Ascending aorta (tissue), 2 donors: Measurements from ENCODE around the gene SUSD6. TPM values are rescaled to one million over a fixed set of nuclear protein-coding genes. Genes with fewer than 3 reads are reported as not detected.

Source experiments
- DNase-seq, 2 donors: peaks; one replicate each; pipeline ENCODE4 v3.0.0-alpha.2; 2019; ENCODE audit warnings: low spot score in 2 of 2
- H3K27ac ChIP-seq, 2 donors: fragments of 200-600 bp; sonication (generic); one replicate each; pipeline ENCODE4 v1.5.1; 2016 to 2017; ENCODE audit warnings: mild to moderate bottlenecking in 1 of 2
- H3K27me3 ChIP-seq: fragments of 200-600 bp; sonication (generic); one replicate; pipeline ENCODE4 v1.5.1; 2017
- H3K36me3 ChIP-seq, 2 donors: fragments of 200-600 bp; sonication (generic); one replicate each; pipeline ENCODE4 v1.5.1; 2016
- H3K4me1 ChIP-seq, 2 donors: fragments of 200-600 bp; sonication (generic); one replicate each; pipeline ENCODE4 v1.5.1; 2016 to 2017; ENCODE audit warnings: mild to moderate bottlenecking in 1 of 2
- H3K4me3 ChIP-seq, 2 donors: fragments of 200-600 bp; sonication (generic); one replicate each; pipeline ENCODE4 v1.5.1; 2016 to 2017; ENCODE audit warnings: mild to moderate bottlenecking in 1 of 2
- H3K9me3 ChIP-seq, 2 donors: fragments of 200-600 bp; sonication (generic); one replicate each; pipeline ENCODE4 v1.5.1; 2016
- intact Hi-C: fragments of 100-400 bp; cut with DNase I; formaldehyde crosslinking; loops from one replicate; pipeline ENCODE4 v1.15.1; 2023
- total RNA-seq: library from RNA; depleted of rRNA; stranded (reverse); fragments of >200 nt; gene quantifications from one replicate; pipeline ENCODE4 v1.1.0, GENCODE V29; 2016
- TF ChIP-seq, protein P1 (sequence below), 3 experiments: fragments of 200-600 bp in 2 of 3; fragments of 450-650 bp in 1 of 3; sonication (generic) in 2 of 3; IDR thresholded peaks; one replicate each; pipeline ENCODE4 v1.5.1; 2016 to 2019; ENCODE audit warnings: antibody characterized with exemption in 3 of 3, mild to moderate bottlenecking in 1 of 3, moderate library complexity in 1 of 3

The SUSD6 gene
- total RNA-seq, 1 donor from 2014 or later, result 23.3 TPM

DNA sequence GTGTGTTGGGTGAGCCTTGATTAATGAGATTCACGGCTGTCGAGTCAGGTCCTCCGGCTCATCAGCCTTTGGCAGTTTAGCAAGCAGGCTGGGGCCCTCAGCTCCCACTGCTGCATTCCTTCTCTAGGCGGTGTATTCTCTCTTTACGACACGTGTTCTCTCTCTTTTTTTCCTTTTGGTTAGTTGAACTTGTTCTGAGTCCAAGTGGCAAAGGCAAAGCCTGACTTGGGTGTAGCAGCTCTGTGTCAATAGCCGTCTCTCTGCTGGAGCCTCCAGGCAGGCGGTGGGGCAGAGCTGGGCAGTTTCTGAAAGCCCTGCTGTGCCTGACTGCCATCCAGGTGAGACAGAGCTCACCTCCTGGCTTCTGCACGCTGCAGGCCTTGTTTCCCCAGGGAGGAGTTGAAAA is 46.6 kb downstream of the SUSD6 start:
- intact Hi-C loops, result no loop called here
- H3K27me3 ChIP-seq, result no peaks in the 10 kb centered on the region
- DNase-seq, result no peak
- peak overlapping the region in 1 of 2 donors; percentile 29 for H3K4me3 ChIP-seq
- H3K9me3 ChIP-seq, result no peaks in the 10 kb centered on the region
- peaks cover 11 to 51% of the 10 kb centered on the region in 2 donors for H3K4me1 ChIP-seq
- peaks cover 4 to 16% of the 10 kb centered on the region in 2 donors for H3K36me3 ChIP-seq
- peak overlapping the region; percentile 26 to 50 for H3K27ac ChIP-seq
- TF ChIP-seq, protein P1, sequence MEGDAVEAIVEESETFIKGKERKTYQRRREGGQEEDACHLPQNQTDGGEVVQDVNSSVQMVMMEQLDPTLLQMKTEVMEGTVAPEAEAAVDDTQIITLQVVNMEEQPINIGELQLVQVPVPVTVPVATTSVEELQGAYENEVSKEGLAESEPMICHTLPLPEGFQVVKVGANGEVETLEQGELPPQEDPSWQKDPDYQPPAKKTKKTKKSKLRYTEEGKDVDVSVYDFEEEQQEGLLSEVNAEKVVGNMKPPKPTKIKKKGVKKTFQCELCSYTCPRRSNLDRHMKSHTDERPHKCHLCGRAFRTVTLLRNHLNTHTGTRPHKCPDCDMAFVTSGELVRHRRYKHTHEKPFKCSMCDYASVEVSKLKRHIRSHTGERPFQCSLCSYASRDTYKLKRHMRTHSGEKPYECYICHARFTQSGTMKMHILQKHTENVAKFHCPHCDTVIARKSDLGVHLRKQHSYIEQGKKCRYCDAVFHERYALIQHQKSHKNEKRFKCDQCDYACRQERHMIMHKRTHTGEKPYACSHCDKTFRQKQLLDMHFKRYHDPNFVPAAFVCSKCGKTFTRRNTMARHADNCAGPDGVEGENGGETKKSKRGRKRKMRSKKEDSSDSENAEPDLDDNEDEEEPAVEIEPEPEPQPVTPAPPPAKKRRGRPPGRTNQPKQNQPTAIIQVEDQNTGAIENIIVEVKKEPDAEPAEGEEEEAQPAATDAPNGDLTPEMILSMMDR (IDR thresholded peaks at IDR 0.05), result no peak

DNA sequence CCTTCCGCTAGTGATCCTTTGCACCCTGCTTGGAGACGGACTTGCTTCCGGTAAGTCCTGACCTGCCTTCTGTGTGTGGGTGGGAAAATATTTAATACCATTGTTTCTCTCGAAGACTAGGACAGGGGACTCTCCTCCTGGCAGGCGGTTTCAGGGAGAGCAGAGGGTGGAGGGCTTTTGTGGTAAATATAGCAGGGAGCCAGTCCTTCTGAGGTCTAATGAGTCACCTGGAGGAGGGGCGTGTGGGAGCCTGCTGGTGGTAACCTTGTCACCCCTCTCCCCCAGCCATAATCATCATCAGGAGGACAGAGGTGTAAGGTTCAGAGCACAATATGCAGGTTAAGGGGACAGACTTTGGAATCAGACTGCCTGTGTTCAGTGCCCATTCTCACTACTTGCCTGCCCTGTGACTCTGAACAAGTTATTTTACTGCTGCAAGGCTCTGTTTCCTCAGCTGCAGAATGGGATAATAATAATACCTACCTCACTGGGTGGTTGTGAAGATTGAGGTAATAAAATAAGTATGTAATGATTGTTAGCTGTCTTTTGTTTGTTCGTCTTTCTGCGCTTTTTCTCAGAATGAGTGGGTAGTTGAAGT is 47.4 kb downstream of the SUSD6 start:
- intact Hi-C loops, result no loop called here
- Histone ChIP-seq H3K4me1 (peaks cover 15 to 53% of the 10 kb centered on the region in 2 donors), H3K36me3 (peaks cover 4 to 16% of the 10 kb centered on the region in 2 donors), H3K4me3 (no peak overlapping the region), H3K9me3 (no peaks in the 10 kb centered on the region), H3K27me3 (no peaks in the 10 kb centered on the region), H3K27ac (peak overlapping the region; percentile 26 to 50)
- TF ChIP-seq, protein P1 (IDR thresholded peaks at IDR 0.05), result no peak
- DNase-seq, result no peak

DNA sequence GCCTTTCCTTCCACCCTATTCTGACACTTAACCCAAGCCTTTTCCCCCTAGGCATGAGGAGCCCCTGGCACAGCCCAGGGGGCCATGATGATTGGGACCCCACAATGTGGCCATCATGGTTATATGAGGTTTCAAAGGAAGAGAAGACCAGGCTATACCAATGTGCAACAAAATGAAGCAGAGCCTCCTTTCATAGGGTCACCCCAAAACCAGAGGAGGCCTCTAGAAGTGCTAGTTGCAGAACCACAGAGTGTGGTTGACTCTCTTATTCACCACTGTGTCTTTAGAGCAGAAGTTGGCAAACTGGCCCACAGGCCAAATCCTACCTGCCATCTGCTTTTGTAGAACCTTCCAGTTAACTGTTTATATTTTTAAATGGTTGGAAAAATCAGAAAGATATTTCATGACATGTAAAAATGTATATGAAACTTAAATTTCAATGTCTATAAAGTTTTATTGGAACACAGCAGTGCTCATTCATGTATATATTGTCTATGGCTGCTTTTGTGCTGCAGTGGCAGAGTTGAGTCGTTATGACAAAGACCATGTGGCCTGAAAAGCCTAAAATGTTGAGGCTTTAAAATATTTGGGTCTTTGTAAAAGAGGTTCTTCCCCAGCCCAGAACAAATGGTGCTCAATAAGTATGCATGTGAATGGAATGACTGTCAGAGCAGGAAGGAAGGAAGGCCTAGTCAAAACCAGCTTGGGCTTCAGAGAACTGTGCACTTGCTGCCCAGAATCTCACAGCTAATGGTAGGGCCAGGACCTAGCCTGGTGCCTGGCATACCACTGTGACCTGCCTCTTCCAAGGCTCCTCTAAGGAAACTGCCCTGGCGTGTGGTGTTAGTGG is 49.2 kb downstream of the SUSD6 start:
- TF ChIP-seq, protein P1 (IDR thresholded peaks at IDR 0.05), result no peak
- peak overlapping the region; percentile 0 to 39 for H3K27ac ChIP-seq
- H3K27me3 ChIP-seq, result no peaks in the 10 kb centered on the region
- no peak overlapping the region for H3K4me3 ChIP-seq
- H3K4me1 ChIP-seq, result peaks cover 21 to 67% of the 10 kb centered on the region in 2 donors
- intact Hi-C loops, result no loop called here
- no peak for DNase-seq
- no peaks in the 10 kb centered on the region for H3K9me3 ChIP-seq
- peaks cover 4 to 16% of the 10 kb centered on the region in 2 donors for H3K36me3 ChIP-seq

DNA sequence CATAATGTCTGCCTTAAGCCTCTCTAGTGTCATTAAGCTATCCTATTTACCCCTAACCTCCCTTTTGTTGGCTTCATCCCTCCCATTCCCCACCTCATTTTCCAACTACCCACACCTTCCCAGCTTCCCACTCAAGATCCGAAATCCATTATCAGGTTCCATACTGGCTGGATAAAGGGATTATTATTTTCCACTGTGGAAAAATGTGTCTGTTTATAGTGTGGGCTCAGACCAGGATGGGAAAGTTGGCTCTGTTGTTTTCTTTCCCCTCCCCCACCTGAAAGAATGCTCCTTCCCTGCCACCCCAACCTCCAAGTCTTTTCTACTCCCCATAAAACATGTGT is 49.8 kb downstream of the SUSD6 start:
- intact Hi-C loops, result no loop called here
- H3K4me3 ChIP-seq, result no peak overlapping the region
- H3K4me1 ChIP-seq, result peaks cover 21 to 73% of the 10 kb centered on the region in 2 donors
- no peaks in the 10 kb centered on the region for H3K27me3 ChIP-seq
- TF ChIP-seq, protein P1 (IDR thresholded peaks at IDR 0.05), result no peak
- H3K27ac ChIP-seq, result peak overlapping the region; percentile 0 to 39
- DNase-seq, result no peak
- no peaks in the 10 kb centered on the region for H3K9me3 ChIP-seq
- peaks cover 4 to 16% of the 10 kb centered on the region in 2 donors for H3K36me3 ChIP-seq

DNA sequence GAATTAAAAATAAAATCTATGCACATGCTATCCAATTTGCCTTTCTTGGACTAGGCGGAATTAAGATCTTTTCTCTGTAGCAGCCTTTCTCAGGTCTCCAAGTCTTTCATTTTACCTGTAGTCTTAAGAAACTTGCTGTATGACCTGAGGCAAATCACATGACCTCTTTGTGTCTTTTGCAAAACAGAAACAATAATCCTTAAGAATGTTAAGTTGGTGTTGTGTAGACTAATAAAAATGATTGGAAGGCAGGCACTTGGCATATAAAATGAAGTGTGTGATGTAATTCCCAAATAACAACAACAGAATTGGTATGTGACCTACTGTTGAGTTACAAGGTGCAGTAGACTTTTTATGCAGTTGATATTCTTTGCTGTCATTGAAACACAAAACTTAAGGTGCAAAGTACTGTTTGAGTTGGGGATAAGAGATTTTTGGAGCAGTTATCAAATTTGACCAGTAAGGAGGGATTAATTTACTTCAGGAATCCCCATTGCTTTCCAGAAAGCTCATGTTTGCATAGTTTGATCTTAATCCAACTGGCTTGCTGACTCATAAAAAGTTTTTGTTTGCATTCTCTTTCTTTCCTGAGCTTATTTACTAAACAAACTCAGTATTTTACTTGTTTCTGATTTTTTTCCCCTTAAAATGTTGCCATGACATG is 51.4 kb downstream of the SUSD6 start:
- Histone ChIP-seq H3K27me3 (no peaks in the 10 kb centered on the region), H3K27ac (peak overlapping the region; percentile 79 to 87), H3K9me3 (no peaks in the 10 kb centered on the region), H3K36me3 (peaks cover 4 to 16% of the 10 kb centered on the region in 2 donors), H3K4me1 (peaks cover 27 to 84% of the 10 kb centered on the region in 2 donors), H3K4me3 (no peak overlapping the region)
- TF ChIP-seq, protein P1 (IDR thresholded peaks at IDR 0.05), result no peak
- DNase-seq, result no peak
- intact Hi-C loops, result no loop called here
